HG03095 (cell line): ENCODE results near the gene PARP16.
"Not testable (repeated sequence)": the region's sequence is repeated elsewhere in the genome, so short reads cannot be mapped to it uniquely, and the experiment has no call there.

ENCODE experiments used
- ATAC-seq: cut with Tn5 transposase; IDR thresholded peaks from one replicate; pipeline ENCODE4 v1.9.1; 2021; ENCODE audit warnings: moderate library complexity; ENCODE audit not compliant: unreplicated experiment

PARP16 gene

DNA sequence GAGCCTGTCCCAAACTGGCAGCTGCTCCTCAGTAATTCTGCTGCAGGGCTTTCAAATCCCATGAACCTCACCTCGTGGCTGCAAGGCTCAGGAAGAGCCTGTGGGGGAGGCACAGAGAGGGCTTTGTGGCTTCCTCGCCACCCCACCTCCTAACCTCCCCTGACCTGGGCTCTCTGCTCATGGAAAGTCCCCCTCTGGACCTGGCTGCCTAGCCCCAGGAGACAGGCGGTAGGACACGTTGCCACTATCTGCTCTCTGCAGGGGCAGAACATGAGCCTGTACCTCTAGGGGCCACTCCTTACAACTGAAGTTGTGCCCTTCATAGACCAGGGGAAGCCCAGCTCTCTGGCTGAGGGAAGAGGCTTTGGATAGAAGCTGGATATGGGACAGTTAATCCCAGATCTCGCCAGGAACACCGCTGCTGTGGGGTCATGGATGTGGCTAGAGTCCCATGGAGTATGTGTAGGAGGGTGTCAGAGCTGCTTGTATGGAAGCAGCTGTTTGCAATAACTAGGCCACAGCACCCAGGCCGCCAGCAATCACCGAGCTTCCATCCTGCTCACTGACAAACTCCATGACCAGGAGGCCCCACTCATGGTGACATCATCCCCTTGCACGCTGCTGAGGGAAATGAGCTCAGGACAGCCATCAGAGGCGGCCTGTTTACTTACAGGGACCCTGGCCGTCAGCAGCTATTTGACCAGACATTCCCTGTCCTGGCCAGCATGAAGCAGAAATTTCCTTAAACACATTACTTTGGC, 41.4 kb downstream of the PARP16 start:
- no peak for ATAC-seq

DNA sequence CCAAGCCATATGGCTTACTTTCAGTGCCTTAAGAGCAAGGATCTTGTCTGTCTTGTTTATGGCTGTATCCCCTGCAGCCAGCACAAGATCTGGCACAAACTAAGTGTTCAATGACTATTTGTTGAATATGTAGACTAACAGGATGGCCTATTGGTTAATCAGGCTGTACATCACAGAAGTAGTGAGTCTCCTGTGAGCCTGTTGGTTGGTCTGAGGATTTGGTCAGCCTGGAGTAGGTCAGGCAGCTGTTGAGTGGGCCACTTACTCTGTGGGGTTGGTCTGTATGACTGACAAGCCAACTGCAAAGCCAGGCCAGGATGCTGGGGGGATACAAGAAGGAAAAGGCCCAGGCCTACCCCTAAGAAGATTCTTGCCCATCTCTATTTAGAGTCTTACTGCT, 42.0 kb downstream of the PARP16 start:
- no peak for ATAC-seq

DNA sequence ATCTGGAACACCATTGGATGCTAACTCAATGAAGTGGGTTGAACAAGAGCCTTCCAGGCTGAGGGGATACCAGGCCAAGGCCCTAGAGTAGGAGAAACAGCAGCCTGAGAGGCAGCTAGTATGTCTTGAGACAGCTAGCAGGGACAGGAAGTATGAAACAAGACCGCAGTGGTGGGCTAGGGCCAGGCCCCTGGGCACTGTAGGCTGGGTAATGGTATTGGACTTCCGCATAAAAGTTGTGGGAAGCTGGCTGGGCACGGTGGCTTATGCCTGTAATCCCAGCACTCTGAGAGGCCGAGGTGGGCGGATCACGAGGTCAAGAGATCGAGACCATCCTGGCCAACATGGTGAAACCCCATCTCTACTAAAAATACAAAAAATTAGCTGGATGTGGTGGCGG, 50.2 kb downstream of the PARP16 start:
- not testable (repeated sequence) for ATAC-seq

GRCh38 chr15:65233696-65234095, 53.0 kb downstream of the PARP16 start:
- ATAC-seq, result no peak

GRCh38 chr15:65232520-65232919, 54.2 kb downstream of the PARP16 start:
- no peak for ATAC-seq

- ATAC-seq, result no peak
These were observed 55.4 kb downstream of the PARP16 start for GRCh38 chr15:65231306-65231705.

DNA sequence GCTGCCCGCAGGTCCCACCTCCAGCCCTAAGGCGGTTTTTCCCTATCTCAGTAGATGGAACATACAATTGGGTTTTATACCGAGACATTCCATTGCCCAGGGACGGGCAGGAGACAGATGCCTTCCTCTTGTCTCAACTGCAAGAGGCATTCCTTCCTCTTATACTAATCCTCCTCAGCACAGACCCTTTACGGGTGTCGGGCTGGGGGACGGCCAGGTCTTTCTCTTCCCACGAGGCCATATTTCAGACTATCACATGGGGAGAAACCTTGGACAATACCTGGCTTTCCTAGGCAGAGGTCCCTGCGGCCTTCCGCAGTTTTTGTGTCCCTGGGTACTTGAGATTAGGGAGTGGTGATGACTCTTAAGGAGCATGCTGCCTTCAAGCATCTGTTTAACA, 59.8 kb downstream of the PARP16 start:
- ATAC-seq, result not testable (repeated sequence)

DNA sequence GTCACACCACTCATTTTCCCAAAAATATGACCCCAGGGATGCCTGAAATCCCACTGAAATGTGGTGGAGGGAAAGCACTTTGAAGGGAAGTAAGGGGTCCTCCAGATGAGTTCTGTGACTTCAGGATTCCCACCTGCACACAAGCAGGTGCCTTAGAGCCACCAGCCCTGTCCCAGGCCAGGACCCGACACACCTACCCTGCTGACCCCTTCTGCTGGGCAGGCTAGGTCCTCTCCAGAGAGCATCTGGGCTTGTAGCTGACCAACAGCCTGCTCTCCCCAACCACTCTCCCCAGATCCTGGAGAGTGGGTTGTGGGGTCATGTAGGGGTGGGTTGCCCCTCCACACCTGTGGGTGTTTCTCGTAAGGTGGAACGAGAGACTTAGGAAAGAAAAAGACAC, 60.5 kb downstream of the PARP16 start:
- no peak for ATAC-seq

GRCh38 chr15:65223996-65224395, 62.7 kb downstream of the PARP16 start:
- ATAC-seq, result no peak

- no peak for ATAC-seq
These were observed 63.8 kb downstream of the PARP16 start for GRCh38 chr15:65222891-65223290.

GRCh38 chr15:65221697-65222096, 65.0 kb downstream of the PARP16 start:
- no peak for ATAC-seq

GRCh38 chr15:65219137-65219536, 67.5 kb downstream of the PARP16 start:
- ATAC-seq, result no peak

- ATAC-seq, result no peak
These were observed 68.9 kb downstream of the PARP16 start for GRCh38 chr15:65217526-65218482.

DNA sequence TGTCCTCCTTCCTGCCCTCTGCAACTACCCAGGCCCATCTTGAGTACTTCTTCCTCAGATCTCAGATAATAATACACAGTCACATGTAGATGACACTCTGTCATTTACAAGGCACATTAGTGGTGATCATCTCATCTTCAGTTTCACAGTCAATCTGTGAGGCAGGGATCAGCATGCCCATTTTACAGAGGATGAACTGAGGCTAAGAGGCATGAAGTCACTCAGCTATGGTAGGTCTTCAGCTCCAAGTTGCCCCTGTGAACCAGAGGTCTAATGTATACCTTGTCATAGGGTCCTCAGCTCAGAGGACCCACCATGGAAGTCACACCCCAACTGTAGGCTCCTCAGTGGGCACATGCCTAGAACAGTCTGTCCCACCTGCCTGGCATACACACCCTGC, 71.2 kb downstream of the PARP16 start:
- ATAC-seq, result no peak

GRCh38 chr15:65214010-65214409, 72.7 kb downstream of the PARP16 start:
- no peak for ATAC-seq

DNA sequence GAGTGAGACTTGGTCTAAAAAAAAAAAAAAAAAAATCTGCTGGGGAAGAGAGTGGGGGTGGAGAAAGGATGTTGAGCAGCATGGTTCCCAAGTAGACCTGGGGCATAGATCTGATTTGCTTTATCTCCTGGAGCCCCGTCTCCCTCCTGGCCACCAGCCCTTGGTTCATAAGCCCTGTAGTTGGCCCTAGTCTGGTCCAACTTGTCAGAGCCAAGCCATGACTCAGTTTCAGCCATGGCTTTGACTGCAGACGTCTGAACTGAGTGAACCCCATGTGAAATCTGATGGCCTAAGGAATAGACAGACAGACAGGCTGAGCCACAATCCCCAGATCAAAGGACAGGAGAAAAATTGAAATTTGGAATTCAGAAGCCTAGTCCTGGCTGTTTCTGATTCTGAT, 73.4 kb downstream of the PARP16 start:
- ATAC-seq, result no peak

DNA sequence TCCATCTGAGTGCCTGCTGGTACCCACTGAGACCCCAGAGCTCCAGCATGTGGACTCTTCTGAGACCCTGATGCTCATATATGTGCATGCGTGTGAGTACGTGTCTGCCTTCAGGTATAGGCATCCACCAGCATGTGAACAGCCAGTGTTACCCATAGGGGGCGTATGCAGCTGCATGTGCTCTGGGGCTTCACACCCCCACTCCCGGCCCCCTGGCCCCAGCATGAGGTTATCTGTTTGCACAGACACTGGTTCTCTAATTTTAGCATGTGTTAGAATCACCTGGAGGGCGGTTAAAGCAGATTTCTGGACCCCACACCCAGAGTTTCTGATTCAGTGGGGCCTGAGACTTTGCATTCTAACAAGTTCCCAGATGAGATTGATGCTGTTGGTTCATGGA, 74.6 kb downstream of the PARP16 start:
- ATAC-seq, result no peak

DNA sequence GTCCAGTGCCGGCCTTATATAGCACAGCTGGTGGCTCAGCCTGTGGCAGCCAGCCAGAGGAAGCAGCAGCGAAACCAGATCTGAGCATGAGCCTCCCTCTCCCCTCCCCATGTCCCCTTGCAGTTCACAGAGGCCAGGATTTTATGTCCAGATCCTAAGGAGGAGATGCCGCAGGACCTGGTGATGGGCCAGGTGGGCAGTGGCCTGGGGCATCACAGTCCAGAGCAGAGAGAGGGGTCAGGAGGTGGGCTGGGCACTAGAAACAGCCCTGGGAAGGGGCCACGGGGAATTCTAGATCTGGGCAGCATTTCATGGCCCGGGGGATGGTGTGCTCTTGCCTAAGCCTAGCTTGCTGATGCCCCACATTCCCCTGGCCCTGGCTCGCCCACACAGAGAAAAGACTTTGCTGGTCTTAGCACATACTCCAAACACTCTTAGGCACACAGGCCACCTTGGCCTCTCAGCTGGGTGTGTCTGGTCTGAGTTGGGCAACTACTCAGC, 75.2 kb downstream of the PARP16 start:
- ATAC-seq, result no peak

GRCh38 chr15:65210770-65211481, 75.8 kb downstream of the PARP16 start, which contains the start of gene CILP:
CILP (minus strand) TSS chr15:65211473; CDS start chr15:65209755, 1,718 bp downstream.
- no peak for ATAC-seq

GRCh38 chr15:65209701-65210643, 76.7 kb downstream of the PARP16 start:
- no peak for ATAC-seq
